GM18502 (cell line): ENCODE data around the gene C12orf54.
"Not testable (repeated sequence)": the region's sequence is repeated elsewhere in the genome, so short reads cannot be mapped to it uniquely, and the experiment has no call there.

Experiments used
- ATAC-seq: cut with Tn5 transposase; IDR thresholded peaks from one replicate; pipeline ENCODE4 v1.9.1; 2021; ENCODE audit warnings: mild to moderate bottlenecking; ENCODE audit not compliant: unreplicated experiment, poor library complexity

C12orf54 gene

DNA sequence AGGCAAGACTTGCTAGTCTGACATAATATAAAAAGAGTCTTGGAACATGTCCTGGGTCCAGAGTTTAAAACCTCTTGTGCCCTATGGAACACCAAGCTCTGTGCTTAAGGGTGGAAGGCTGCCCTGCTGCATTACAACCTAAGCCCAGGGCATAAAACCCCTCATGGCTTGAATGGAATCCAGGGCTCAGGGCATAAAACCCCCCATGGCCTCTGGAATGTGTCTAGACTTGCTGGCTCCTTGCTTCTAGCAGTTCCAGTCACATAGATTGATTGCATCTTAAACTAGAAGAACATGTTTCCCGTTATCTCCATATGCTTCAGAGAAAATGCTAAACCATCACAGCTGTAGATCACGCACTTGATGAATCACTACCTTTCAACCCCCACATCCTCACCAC is 24.5 kb downstream of the C12orf54 start:
- not testable (repeated sequence) for ATAC-seq

DNA sequence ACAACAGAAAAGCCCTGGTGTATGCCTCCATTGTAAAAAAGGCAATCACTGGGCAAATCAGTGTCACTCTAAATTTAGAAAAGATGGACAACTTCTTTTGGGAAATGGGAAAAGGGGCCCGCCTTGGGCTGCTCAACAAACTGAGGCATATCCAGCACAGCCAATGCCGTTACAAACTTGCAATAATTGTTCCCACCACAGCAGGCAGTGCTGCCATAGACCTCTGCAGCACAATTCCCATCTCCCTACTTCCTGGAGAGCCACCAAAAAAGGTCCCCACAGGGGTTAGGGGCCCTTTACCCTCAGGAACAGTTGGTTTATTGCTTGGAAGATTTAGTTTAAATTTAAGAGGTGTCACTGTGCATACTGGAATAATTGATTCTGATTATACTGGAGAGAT is 26.7 kb downstream of the C12orf54 start:
- ATAC-seq, result no peak

DNA sequence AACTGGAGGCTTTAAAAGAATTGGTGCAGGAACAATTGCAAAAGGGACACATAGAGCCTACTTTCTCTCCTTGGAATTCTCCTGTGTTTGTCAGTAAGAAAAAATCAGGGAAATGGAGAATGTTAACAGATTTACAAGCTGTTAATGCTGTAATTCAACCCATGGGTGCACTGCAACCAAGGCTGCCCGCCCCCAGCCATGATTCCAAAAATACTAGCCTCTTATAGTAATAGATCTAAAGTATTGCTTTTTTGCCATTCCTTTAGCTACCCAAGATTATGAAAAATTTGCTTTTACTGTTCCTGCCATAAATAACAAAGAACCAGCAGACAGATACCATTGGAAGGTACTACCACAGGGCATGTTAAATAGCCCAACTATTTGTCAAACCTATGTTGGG is 27.8 kb downstream of the C12orf54 start:
- ATAC-seq, result no peak

DNA sequence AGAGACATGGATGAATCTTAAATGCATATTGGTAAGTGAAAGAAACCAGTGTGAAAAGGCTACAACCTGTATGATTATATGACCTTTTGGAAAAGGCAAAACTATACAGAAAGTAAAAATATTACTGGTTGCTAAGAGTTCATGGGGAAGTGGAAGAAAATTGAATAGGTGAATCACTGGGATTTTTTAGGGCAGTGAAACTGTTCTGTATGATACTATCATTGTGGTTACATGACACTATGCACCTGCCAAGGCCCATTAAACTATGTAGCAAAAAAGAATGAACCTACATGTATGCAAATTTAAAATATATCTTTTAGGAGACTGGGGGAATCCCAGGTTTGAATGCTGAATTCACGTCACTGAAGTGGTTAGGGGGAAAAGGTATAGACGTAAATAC is 30.6 kb downstream of the C12orf54 start:
- peak; percentile 96 for ATAC-seq

DNA sequence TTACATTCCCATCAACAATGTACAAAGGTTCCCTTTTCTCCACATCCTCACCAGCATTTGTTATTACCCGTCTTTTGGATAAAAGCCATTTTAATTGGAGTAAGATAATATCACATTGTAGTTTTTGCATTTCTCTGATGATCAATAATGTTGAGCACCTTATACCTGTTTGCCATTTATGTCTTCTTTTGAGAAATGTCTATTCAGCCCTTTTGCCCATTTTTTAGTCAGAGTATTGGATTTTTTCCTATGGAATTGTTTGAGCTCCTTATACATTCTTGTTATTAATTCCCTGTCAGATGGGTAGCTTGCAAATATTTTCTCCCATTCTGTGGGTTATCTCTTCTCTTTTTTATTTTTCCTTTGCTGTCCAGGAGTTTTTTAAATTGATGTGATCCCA is 32.4 kb downstream of the C12orf54 start:
- ATAC-seq, result no peak

DNA sequence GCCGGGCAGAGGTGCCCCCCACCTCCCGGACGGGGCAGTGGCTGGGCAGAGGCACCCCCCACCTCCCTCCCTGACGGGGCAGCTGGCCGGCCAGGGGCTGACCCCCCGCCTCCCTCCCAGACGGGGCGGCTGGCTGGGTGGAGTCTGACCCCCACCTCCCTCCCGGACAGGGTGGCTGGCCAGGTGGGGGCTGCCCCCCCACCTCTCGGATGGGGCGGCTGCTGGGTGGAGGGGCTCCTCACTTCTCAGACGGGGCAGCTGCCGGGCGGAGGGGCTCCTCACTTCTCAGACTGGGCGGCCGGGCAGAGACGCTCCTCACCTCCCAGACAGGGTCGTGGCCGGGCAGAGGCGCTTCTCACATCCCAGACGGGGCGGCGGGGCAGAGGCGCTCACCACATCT is 38.1 kb downstream of the C12orf54 start:
- ATAC-seq, result not testable (repeated sequence)

DNA sequence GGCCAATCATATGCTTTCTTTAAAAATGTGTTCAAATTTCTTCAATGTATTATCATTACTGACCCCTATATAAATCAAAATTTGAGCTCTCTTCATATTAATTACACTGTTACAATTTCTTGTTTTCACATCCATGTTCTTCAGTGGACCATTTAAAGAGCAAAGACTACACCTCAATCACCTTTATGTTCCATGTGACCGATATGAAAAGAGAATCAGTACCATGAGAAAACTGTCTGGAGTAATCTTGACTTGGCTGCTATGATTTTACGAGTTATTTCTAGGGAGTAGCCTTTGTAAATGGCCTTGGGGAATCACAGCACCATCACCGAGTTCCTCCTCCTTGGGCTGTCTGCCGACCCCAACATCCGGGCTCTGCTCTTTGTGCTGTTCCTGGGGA is 43.0 kb downstream of the C12orf54 start, which contains the start of gene OR8S1:
Gene OR8S1 (plus strand): TSS at position 301 of the 400 bp plus-strand sequence. CDS start 0 bp downstream, at position 301.
- no peak for ATAC-seq

DNA sequence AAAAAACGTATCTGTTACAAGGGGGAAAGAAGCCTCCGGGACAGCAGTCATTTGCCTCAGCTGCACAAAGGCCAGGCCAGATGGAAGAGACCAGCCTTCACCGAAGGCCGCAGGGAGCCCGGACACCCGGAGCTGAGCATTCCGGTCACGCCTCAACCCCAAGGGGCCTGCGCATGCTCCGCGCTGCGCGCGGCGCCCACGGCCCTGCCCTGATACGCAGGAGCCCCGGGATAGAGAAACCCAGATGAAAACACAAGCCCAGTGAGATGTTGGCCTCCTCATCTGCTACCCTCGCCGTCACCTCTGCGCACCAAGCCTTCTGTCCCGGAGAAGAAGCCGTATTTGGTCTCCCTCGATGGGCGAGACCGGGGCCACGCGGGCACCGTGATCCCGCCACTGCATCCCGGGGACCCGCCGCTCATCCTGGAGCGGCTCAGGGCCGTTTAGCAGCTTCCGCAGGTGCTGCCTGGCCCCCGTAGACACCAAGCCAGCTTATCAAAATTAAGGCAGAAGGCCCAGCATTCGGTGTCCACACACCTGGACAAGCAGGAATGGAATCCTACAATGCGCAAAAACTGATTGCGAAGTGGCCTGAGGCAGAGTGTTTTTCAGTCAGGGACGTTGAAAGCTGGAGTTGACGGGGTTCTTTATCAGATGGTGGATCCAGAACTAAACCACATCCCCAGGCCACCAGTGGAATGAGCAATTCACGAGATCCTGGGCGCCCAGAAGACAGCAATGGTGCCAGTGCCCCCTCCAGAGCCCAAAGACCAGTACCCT is 45.8 kb downstream of the C12orf54 start:
- no peak for ATAC-seq

DNA sequence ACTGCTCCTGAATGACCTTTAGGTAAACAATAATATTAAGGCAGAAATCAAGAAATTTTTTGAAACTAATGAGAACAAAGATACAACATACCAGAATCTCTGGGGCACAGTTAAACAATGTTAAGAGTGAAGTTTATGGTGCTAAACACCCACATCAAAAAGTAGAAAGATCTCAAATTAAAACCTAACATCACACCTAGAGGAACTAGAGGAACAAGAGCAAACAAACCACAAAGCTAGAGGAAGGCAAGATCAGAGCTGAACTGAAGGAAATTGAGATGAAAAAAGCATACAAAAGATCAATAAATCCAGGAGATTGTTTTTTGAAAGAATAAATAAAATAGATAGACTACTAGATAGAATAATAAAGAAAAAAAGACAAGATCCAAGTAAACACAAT is 50.3 kb downstream of the C12orf54 start:
- no peak for ATAC-seq

DNA sequence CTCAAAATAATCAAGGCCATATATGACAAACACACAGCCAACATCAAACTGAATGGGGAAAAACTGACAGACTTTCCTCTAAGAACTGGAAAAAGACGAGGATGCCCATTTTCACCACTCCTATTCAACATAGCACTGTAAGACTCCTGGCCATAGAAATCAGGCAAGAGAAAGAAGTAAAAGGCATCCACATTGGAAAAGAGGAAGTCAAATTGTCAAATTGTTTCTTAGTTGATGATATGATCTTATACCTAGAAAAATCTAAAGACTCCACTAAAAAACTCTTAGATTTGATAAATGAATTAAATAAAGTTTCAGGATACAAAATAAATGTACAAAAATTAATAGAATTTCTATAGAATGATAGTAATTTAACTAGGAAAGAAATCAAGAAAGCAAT is 54.3 kb downstream of the C12orf54 start:
- no peak for ATAC-seq

DNA sequence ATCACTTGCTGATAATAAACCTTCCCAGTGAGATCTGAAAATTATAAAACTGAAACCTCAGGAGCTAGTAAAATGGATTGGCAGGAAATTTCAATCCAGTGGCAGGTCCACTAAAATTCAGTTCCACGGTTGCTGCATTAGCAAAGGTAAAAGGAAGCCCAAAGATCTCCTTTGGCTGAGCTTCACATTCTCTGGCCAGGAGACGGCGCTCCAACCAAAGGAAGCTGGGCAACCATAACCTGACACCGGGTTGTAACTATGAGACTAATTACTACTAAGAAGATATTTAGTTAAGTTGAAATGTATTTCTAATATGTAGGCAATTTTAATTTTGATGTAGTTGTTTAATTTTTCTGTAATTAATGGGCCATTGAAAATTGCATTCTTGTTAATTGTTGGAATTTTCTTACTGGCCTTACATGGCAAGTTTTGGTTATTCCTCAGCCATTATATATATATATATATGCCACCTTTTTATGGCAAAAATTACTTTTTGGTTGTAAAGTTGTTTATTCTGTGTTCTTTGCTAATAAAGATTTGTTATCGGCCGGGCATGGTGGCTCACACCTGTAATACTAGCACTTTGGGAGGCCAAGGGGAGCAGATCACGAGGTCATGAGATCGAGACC is 60.1 kb downstream of the C12orf54 start:
- ATAC-seq, result no peak

DNA sequence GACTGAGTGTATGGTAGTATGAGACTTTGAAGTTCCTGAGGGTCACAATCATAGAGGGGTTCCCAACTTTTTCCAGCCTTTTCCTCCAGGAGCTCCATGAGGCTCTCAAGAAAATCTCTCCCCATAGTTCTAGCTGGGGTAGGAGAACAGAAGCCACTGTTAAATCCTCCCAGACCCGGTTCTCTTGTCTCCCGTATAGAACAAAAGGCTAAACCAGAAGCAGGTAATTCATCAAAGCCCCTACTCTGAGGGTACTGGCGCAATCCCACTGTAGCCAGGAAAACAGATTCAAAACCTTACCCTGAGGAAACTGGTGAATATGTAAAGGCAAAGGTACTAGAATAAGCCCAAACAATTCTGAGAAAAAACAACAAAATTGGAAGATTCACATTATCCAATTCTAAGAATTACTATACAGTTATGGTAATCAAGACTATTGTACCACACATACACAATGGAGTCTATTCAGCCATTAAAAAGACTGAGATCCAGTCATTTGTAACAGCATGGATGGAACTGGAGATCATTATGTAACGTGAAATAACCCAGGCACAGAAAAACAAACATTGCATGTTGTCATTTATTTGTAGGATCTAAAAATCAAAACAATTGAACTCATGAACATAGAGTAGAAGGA is 63.7 kb downstream of the C12orf54 start:
- no peak for ATAC-seq
